GM06990 (cell line): ENCODE data around the gene SDK1.

Experiments used
- DNase-seq: peaks from one replicate; pipeline ENCODE4 v3.0.0-alpha.2; 2011; ENCODE audit not compliant: insufficient read length; ENCODE audit errors: extremely low read depth
- H3K27me3 ChIP-seq: replicated peaks from 2 replicates; pipeline ENCODE4 v1.6.0; 2011; ENCODE audit warnings: low read length; ENCODE audit not compliant: control insufficient read depth, insufficient read depth
- H3K36me3 ChIP-seq: 2 replicates; pipeline ENCODE4 v1.5.1; 2011; ENCODE audit warnings: low read length; ENCODE audit not compliant: control insufficient read depth, insufficient read depth
- H3K4me3 ChIP-seq: replicated peaks from 2 replicates; pipeline ENCODE4 v1.5.1; 2011; ENCODE audit warnings: low read depth, mild to moderate bottlenecking, control low read depth, low read length
- TF ChIP-seq, protein P1 (sequence below): IDR thresholded peaks from 2 replicates; pipeline ENCODE4 v1.5.1; 2011; ENCODE audit warnings: low read length, control low read depth, mild to moderate bottlenecking, inconsistent platforms; ENCODE audit not compliant: insufficient read depth, poor library complexity, severe bottlenecking

Gene SDK1

DNA sequence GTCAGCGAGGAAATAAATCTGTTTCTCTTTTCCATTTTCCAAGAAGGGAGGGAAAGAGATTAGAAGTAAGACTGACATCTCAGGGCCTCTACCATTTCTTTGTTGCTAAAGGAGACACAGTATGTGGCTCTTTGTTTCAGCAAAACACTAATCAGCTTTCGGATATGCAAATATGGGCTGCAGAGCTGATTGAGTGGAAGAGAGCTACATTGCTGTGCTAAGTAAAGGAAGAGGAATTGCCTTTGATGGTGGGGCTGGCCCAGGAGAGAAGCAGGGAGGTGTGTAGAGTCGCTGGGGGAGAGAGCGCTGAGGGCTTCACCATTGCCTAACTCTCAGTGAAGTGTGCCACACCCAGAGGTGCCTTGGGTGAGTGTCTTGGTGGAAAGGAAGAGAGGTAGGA, 284.8 kb downstream of the SDK1 start:
- H3K27me3 ChIP-seq, result no peaks in the 10 kb centered on the region
- DNase-seq, result no peak
- TF ChIP-seq, protein P1, sequence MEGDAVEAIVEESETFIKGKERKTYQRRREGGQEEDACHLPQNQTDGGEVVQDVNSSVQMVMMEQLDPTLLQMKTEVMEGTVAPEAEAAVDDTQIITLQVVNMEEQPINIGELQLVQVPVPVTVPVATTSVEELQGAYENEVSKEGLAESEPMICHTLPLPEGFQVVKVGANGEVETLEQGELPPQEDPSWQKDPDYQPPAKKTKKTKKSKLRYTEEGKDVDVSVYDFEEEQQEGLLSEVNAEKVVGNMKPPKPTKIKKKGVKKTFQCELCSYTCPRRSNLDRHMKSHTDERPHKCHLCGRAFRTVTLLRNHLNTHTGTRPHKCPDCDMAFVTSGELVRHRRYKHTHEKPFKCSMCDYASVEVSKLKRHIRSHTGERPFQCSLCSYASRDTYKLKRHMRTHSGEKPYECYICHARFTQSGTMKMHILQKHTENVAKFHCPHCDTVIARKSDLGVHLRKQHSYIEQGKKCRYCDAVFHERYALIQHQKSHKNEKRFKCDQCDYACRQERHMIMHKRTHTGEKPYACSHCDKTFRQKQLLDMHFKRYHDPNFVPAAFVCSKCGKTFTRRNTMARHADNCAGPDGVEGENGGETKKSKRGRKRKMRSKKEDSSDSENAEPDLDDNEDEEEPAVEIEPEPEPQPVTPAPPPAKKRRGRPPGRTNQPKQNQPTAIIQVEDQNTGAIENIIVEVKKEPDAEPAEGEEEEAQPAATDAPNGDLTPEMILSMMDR, result no peak
- no peak overlapping the region for H3K4me3 ChIP-seq
- no peaks in the 10 kb centered on the region for H3K36me3 ChIP-seq

GRCh38 chr7:3588341-3588740, 287.3 kb downstream of the SDK1 start:
- H3K27me3 ChIP-seq, result no peaks in the 10 kb centered on the region
- TF ChIP-seq, protein P1, result no peak
- DNase-seq, result no peak

DNA sequence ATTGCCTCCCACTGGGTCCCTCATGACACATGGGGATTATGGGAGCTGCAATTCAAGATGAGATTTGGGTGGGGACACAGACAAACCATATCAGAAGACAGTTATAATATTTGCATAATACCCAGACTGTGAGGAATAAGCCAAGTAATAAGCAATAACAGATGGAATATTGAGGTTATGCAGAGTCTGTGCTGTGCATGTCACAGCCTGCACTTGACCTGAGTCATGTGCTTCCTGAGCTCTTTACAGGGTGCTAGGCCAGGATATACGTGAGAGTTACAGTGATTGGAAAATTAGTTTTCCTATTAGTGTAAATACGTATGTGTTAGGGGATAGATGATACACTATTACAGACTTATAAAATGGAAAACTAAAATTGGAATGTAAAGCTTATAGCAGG, 288.7 kb downstream of the SDK1 start:
- DNase-seq, result no peak
- Histone ChIP-seq H3K27me3 (no peaks in the 10 kb centered on the region), H3K36me3 (no peaks in the 10 kb centered on the region), H3K4me3 (no peak overlapping the region)
- TF ChIP-seq, protein P1, result no peak

More at GRCh38 chr7:3588341-3588740, 287.3 kb downstream of the SDK1 start:
- no peak overlapping the region for H3K4me3 ChIP-seq
- no peaks in the 10 kb centered on the region for H3K36me3 ChIP-seq

GRCh38 chr7:3591219-3591618, 290.2 kb downstream of the SDK1 start:
- Histone ChIP-seq H3K36me3 (no peaks in the 10 kb centered on the region), H3K4me3 (no peak overlapping the region), H3K27me3 (no peaks in the 10 kb centered on the region)
- TF ChIP-seq, protein P1, result no peak
- DNase-seq, result no peak

DNA sequence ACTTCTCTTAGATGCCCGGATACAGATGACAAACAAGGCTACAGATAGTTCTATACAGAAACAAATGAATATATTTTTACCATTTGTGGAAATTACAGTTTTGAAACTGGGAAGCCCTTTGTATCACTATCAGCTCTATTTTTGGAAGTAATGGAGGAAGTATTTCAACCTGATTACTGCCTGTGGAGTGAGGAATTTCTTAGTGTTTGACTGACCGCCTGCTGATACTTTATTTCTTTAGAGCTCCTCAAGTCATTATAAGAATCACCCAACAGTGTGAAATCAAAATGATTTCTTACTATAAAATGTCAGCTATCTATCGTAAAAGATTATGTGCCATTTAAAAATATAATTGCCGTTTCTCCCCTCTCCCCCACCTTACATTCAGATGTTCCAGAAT, 290.9 kb downstream of the SDK1 start:
- DNase-seq, result no peak
- Histone ChIP-seq H3K4me3 (no peak overlapping the region), H3K27me3 (no peaks in the 10 kb centered on the region), H3K36me3 (no peaks in the 10 kb centered on the region)
- TF ChIP-seq, protein P1, result no peak
